HepG2 (cell line): ENCODE results near the gene ENTREP3. TPM values are rescaled to one million over a fixed set of nuclear protein-coding genes. Genes with fewer than 3 reads are reported as not detected.

Experiments
- ARID5B ChIP-seq: IDR thresholded peaks from 2 replicates; pipeline ENCODE4 v1.4.0; 2020; ENCODE audit warnings: mild to moderate bottlenecking, missing genetic modification reagents
- BRD4 ChIP-seq: sonication (generic); formaldehyde crosslinking; IDR thresholded peaks from 2 replicates; pipeline ENCODE4 v1.4.0; 2020; ENCODE audit warnings: missing genetic modification reagents
- CREM ChIP-seq, 2 experiments: sonication (generic) in 1 of 2; formaldehyde crosslinking in 1 of 2; IDR thresholded peaks; 2 replicates each; pipeline versions ENCODE4 v1.4.0 to v1.6.1; 2016 to 2020; ENCODE audit warnings: antibody characterized with exemption in 1 of 2, mild to moderate bottlenecking in 1 of 2, missing genetic modification reagents in 1 of 2
- DNMT3B ChIP-seq: conservative IDR thresholded peaks from 2 replicates; pipeline ENCODE4 v1.6.1; 2016; ENCODE audit warnings: missing biosample characterization, control low read depth
- DPF2 ChIP-seq: sonication (generic); formaldehyde crosslinking; IDR thresholded peaks from 2 replicates; pipeline ENCODE4 v1.4.0; 2020; ENCODE audit warnings: mild to moderate bottlenecking, low read depth, missing genetic modification reagents, borderline replicate concordance
- HHEX ChIP-seq: IDR thresholded peaks from 2 replicates; pipeline ENCODE4 v1.6.1; 2016; ENCODE audit warnings: control low read depth
- HIVEP1 ChIP-seq: sonication (generic); formaldehyde crosslinking; IDR thresholded peaks from 2 replicates; pipeline ENCODE4 v1.4.0; 2020; ENCODE audit warnings: mild to moderate bottlenecking, missing genetic modification reagents
- JUN ChIP-seq: sonication (generic); formaldehyde crosslinking; IDR thresholded peaks from 2 replicates; pipeline ENCODE4 v1.4.0; 2020; ENCODE audit warnings: mild to moderate bottlenecking, missing genetic modification reagents
- KDM6A ChIP-seq: IDR thresholded peaks from 2 replicates; pipeline ENCODE4 v1.6.1; 2016; ENCODE audit warnings: low read depth
- KLF12 ChIP-seq: sonication (generic); formaldehyde crosslinking; IDR thresholded peaks from 2 replicates; pipeline ENCODE4 v1.4.0; 2020; ENCODE audit warnings: missing genetic modification reagents, borderline replicate concordance
- MBD4 ChIP-seq: IDR thresholded peaks from 2 replicates; pipeline ENCODE4 v1.6.1; 2012; ENCODE audit warnings: low read length, inconsistent platforms, borderline replicate concordance
- MXD4 ChIP-seq: IDR thresholded peaks from 2 replicates; pipeline ENCODE4 v1.6.1; 2016; ENCODE audit warnings: mild to moderate bottlenecking, missing biosample characterization, missing genetic modification reagents
- PAX8 ChIP-seq: sonication (generic); formaldehyde crosslinking; IDR thresholded peaks from 2 replicates; pipeline ENCODE4 v1.8.0; 2022; ENCODE audit warnings: mild to moderate bottlenecking, missing genetic modification reagents, borderline replicate concordance
- PHB2 ChIP-seq: fragments of 450-650 bp; IDR thresholded peaks from 2 replicates; pipeline ENCODE4 v1.6.1; 2018; ENCODE audit not compliant: partially characterized antibody
- SOX6 ChIP-seq, 2 experiments: fragments of 450-650 bp in 1 of 2; sonication (generic) in 1 of 2; formaldehyde crosslinking in 1 of 2; IDR thresholded peaks; 2 replicates each; pipeline versions ENCODE4 v1.4.0 to v1.6.1; 2017 to 2020; ENCODE audit warnings: antibody characterized with exemption in 1 of 2, mild to moderate bottlenecking in 1 of 2, missing genetic modification reagents in 1 of 2
- SP2 ChIP-seq: sonication (generic); formaldehyde crosslinking; IDR thresholded peaks from 2 replicates; pipeline ENCODE4 v1.5.1; 2020; ENCODE audit warnings: mild to moderate bottlenecking, missing genetic modification reagents
- SRF ChIP-seq: IDR thresholded peaks from 2 replicates; pipeline ENCODE4 v1.6.1; 2011; ENCODE audit warnings: mild to moderate bottlenecking, low read depth, low read length, moderate library complexity
- TBX2 ChIP-seq: sonication (generic); formaldehyde crosslinking; IDR thresholded peaks from 2 replicates; pipeline ENCODE4 v1.5.0; 2020; ENCODE audit warnings: missing genetic modification reagents, mild to moderate bottlenecking, borderline replicate concordance
- ZFY ChIP-seq: sonication (generic); formaldehyde crosslinking; IDR thresholded peaks from 2 replicates; pipeline ENCODE4 v1.4.0; 2020; ENCODE audit warnings: missing genetic modification reagents
- ZNF33A ChIP-seq: sonication (generic); formaldehyde crosslinking; IDR thresholded peaks from 2 replicates; pipeline ENCODE4 v1.5.1; 2020; ENCODE audit warnings: missing genetic modification reagents, mild to moderate bottlenecking, moderate library complexity, borderline replicate concordance
- ZNF367 ChIP-seq: sonication (generic); formaldehyde crosslinking; IDR thresholded peaks from 2 replicates; pipeline ENCODE4 v1.4.0; 2020; ENCODE audit warnings: missing genetic modification reagents, borderline replicate concordance
- ZNF562 ChIP-seq: sonication (generic); formaldehyde crosslinking; IDR thresholded peaks from 2 replicates; pipeline ENCODE4 v1.8.0; 2022; ENCODE audit warnings: missing genetic modification reagents, borderline replicate concordance
- ZNF605 ChIP-seq: sonication (generic); formaldehyde crosslinking; IDR thresholded peaks from 2 replicates; pipeline ENCODE4 v1.8.0; 2022; ENCODE audit warnings: mild to moderate bottlenecking, missing genetic modification reagents
- ZNF740 ChIP-seq: sonication (generic); formaldehyde crosslinking; IDR thresholded peaks from 2 replicates; pipeline ENCODE4 v1.4.0; 2020; ENCODE audit warnings: missing genetic modification reagents
- ZNF790 ChIP-seq: sonication (generic); formaldehyde crosslinking; IDR thresholded peaks from 2 replicates; pipeline ENCODE4 v1.8.0; 2022; ENCODE audit warnings: missing genetic modification reagents, mild to moderate bottlenecking, borderline replicate concordance
- ZSCAN21 ChIP-seq: sonication (generic); formaldehyde crosslinking; IDR thresholded peaks from 2 replicates; pipeline ENCODE4 v1.8.0; 2022; ENCODE audit warnings: mild to moderate bottlenecking, missing genetic modification reagents, moderate library complexity, borderline replicate concordance
- polyA plus RNA-seq, 8 experiments: library from polyadenylated mRNA; depleted of rRNA in 3 of 8; stranded (reverse) in 7 of 8; unstranded in 1 of 8; fragments of >200 nt; fragmentation: Illumina TruSeq in 4 of 8; extraction: Trizol in 4 of 8; gene quantifications; 2 replicates each; pipeline versions ENCODE4 v1.2.1 to v1.2.3, GENCODE V29; 2011 to 2016; ENCODE audit warnings: low read depth in 4 of 8, missing spikeins in 1 of 8, mixed read lengths in 1 of 8; ENCODE audit not compliant: insufficient read depth in 1 of 8
- total RNA-seq, 5 experiments: library from RNA; depleted of rRNA; stranded (reverse); fragments of >200 nt; fragmentation: Illumina TruSeq; extraction: Trizol; gene quantifications; 2 replicates each; pipeline ENCODE4 v1.2.3, GENCODE V29; 2016; ENCODE audit warnings: low read depth in 1 of 5

ENTREP3 gene
- total and polyA plus RNA-seq, 2 of the 13 experiments (the other 11 are each of a cell fraction or from before 2014, with no cell fraction given): 4.1 to 9.9 TPM

- TF ChIP-seq ZNF740 (peak; percentile 99), ZSCAN21 (no peak), HHEX (CRISPR knock-in tag) (no peak), KLF12 (no peak), ZFY (peak; percentile 40; the same call in 1 of the 2 replicates), BRD4 (CRISPR knock-in tag) (no peak), SOX6 (IDR thresholded peaks at IDR 0.05) (no peak), SOX6 (CRISPR knock-in tag; IDR thresholded peaks at IDR 0.05) (peak; percentile 25; the same call in 1 of the 2 replicates), PHB2 (no peak), JUN (CRISPR knock-in tag) (no peak), ARID5B (CRISPR knock-in tag) (0 out of 2 replicates have a peak, but pooled peaks have one; percentile 12), KDM6A (CRISPR knock-in tag) (no peak), MBD4 (no peak), DNMT3B (no peak), CREM (IDR thresholded peaks at IDR 0.05) (peak; percentile 44), CREM (CRISPR knock-in tag; IDR thresholded peaks at IDR 0.05) (no peak), ZNF790 (CRISPR knock-in tag) (no peak), SP2 (CRISPR knock-in tag) (peak; percentile 93), ZNF367 (CRISPR knock-in tag) (peak; percentile 71; the same call in 1 of the 2 replicates), SRF (no peak), ZNF605 (CRISPR knock-in tag) (peak; percentile 84; the same call in 1 of the 2 replicates), PAX8 (CRISPR knock-in tag) (no peak; the same call in 1 of the 2 replicates), DPF2 (CRISPR knock-in tag) (no peak), TBX2 (CRISPR knock-in tag) (peak; percentile 12; the same call in 1 of the 2 replicates), ZNF562 (CRISPR knock-in tag) (no peak), MXD4 (peak; percentile 33; the same call in 1 of the 2 replicates), HIVEP1 (CRISPR knock-in tag) (no peak; the same call in 1 of the 2 replicates), ZNF33A (no peak; the same call in 1 of the 2 replicates)
These were observed 27.8 kb downstream of the ENTREP3 start (continued) for GRCh38 chr1:155227261-155228095.
